Activated CD4-positive, CD25-positive, alpha-beta regulatory T cell treated with anti-CD3 and anti-CD28 coated beads, Interleukin-2, amount 50 U/mL, for 72 hours (primary cell): ENCODE data around the gene PFKFB3.
"Not testable (repeated sequence)": the region's sequence is repeated elsewhere in the genome, so short reads cannot be mapped to it uniquely, and the experiment has no call there.

Experiments
- DNase-seq: peaks from one replicate; pipeline ENCODE4 v3.0.0; 2021

The PFKFB3 gene

GRCh38 chr10:6275022-6275997, 72.6 kb downstream of the PFKFB3 start:
- DNase-seq = peak; percentile 77

DNA sequence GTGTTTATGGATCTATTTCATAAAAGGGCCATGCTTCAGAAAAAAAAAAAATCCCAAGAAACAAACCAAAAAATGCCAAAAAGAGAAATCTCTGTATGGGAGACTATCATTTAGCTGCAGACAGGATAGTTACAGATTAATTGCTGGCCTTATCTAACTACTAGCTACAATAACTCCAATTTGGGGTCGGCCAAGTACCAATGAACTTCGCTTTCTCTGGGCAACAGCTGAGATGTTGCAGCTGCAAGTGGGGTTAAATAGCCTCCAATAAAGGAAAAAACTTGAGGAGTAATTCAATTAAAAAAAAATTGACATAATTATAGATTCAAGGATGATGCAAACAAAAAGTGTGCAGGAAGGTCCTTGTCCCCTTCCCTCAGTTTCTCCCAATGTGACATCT, 73.6 kb downstream of the PFKFB3 start:
- no peak for DNase-seq

DNA sequence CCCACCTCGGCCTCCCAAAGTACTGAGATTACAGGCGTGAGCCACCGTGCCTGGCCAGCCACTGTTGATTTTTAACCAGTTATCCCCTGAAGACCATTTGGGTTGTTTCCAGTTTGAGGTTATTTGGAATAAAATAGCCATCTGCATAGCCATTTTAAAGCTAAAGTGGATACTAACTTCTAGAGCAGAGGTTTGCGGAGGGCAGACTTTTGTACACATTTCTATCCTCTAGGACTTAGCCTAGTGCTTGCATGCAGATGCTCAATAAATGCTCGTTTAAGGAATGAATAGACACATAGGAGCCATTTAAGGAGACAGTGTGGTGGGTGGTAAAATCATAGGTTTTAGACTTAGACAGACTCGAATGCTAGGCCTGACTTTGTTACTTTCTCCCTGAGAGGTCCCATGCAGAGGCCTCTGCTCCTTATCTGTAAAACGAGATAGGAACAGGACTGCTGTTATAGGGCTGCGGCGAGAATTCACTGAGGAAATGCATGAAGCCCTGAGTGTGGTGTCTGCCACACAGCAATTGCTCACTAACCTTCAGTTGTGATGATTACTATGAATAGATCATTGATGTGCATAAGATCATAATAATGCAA, 75.9 kb downstream of the PFKFB3 start:
- no peak for DNase-seq

- no peak for DNase-seq
Observed at GRCh38 chr10:6279540-6280267, 77.0 kb downstream of the PFKFB3 start.

DNA sequence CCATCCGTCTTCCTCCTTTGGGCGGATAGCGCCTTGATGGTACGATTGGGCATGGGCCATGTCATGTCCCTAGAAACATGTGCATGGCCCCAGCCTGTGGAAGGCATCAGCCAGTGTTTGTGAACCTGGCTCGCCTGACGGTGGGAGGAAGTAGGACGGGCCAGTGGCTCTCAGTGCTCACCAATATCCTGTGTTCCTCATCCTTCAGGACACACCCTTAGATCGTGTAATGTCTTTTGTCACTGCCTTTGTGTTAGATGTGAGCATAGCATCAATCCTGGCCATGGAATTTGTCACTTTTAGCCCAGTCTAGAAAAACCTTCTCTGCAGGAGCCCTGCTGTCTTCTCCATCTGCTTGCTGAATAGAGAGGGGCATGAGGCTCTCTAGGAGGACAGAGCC, 77.6 kb downstream of the PFKFB3 start:
- DNase-seq = no peak

DNA sequence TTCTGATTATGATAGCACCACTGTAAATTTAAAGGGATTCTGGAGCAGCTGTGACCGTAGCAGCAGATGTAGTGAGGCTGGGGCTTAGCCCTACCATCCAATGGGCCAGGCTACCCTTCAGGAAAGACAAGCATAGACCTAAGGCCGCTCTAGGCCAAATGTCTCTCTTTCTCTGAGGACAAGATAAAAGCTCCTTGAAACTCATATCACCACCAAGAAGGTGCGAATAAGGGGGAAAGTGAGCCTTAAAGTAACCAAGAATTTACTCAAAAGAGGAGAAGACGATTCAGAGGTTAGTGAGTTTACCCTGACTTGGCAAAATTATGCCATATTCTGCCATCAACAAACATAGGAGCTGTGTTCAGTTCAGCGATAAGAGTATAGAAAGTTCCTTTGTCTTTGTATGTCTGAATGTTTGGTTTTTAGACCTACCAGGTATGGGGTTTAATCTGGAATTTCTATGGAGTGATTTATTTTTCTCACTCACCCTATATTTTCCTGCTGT, 79.8 kb downstream of the PFKFB3 start:
- no peak for DNase-seq

DNA sequence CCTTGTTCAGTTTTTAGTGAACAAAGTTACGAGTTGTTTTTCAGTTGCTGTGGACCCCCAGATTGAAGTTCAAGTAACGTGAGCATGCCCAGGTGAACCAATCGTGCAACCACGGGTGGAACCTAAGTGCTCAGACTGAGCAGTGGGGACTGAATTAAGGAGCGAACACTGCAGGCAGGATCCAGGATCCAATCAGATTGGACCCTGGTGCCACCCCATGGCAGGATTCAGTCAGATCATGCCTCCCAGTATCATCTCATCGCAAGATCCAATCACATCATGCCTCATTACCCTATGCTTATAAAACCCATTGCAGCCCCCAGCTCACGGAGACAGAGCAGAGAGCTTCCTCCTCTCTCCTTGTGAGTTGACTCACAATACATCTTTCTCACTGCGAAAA, 80.9 kb downstream of the PFKFB3 start:
- no peak for DNase-seq

- DNase-seq = not testable (repeated sequence)
Observed at GRCh38 chr10:6290621-6291020, 87.9 kb downstream of the PFKFB3 start.

GRCh38 chr10:6292741-6293151, 90.0 kb downstream of the PFKFB3 start:
- DNase-seq = no peak

DNA sequence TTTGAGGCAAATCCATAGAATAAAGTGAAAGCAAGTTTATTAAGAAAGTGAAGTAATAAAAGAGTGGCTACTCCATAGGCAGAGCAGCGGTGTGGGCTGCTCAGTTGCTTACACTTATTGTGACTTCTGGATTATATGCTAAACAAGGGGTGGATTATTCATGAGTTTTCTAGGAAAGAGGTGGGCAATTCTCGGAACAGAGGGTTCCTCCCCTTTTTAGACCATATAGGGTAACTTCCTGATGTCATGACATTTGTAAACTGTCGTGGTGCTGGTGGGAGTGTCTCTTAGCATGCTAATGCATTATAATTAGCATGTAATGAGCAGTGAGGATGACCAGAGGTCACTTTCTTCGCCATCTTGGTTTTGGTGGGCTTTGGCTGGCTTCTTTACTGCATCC, 93.7 kb downstream of the PFKFB3 start:
- DNase-seq = not testable (repeated sequence)

DNA sequence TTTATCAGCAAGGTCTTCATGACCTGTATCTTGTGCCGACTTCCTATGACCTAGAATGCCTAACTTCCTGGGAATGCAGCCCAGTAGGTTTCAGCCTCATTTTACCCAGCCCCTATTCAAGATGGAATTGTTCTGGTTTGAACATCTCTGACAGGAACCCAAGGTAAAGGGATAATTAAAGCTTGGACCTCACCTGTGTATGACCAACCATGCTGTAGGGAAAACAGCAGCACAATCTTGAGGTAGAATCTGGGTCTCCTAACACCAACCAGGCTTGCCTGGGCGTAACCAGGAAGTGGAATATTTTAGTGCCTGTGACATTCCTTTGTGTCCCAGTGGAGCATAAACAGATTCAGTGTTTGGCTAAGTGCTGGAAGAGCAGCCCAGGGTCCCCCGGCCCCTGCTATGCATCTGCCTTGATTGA, 94.1 kb downstream of the PFKFB3 start:
- no peak for DNase-seq

DNA sequence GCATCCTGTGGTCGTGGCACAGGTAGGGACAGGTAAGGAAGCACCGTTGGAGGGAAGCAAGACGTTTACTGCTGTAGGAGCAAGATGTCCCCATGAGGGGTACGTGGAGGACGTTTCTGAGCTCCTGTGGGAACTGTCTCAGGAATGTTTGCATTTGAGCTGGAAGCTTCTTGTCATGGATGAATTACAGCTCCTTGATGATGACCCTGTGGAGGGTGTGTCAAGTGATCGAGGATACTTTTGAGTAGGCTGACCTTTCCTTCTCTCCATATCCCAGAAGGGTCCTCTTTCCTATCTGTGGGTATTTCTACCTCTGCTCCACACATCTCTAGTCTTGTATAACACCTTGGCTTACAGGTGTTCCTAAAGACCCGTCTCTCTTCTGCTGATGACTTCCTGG, 94.8 kb downstream of the PFKFB3 start:
- DNase-seq = no peak

DNA sequence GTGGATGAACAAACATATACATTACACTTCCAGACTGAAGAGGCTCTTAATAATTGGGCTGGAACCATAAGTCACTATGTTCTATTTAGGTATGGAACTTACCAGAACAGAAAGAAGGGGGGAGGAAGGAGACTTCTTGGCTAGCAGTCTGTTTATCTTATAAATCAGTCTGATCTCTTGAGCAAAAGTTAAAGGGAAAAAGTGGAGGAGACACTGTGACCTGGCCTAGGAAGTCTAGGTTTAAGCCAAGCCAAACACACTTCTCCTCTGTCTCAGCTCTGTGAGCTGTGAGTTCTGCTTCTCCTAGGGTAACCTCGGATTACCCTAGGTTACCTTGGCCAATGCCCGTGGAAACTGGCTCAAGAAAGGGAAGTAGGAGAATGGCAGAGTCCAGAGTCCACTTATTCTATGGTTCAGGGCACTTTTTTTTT, 95.2 kb downstream of the PFKFB3 start:
- DNase-seq = no peak

- DNase-seq = no peak
Observed at GRCh38 chr10:6298428-6298827, 95.7 kb downstream of the PFKFB3 start.

DNA sequence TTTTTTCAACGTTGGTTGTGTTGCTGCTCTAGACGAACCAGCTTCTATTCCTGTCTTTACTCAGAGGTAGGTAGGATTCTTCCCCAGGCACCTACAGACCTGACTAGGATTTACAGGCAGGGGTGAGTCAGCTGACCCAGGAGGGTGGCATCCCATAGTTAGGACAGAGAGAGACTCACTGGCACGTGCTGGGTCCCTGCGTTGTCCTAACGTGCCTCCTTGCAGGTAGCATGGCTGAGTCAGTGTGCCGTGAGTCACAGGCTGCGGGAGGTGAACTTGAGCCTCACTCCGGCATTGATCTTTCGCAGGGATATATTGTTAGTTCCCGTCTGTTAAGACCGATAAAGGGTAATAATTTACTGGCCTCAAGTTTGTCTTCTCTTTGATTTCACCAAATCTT, 96.5 kb downstream of the PFKFB3 start:
- DNase-seq = no peak

- DNase-seq = no peak
Observed at GRCh38 chr10:6299743-6300105, 97.0 kb downstream of the PFKFB3 start.

GRCh38 chr10:6300106-6300783, 97.5 kb downstream of the PFKFB3 start:
- DNase-seq = peak; percentile 34

DNA sequence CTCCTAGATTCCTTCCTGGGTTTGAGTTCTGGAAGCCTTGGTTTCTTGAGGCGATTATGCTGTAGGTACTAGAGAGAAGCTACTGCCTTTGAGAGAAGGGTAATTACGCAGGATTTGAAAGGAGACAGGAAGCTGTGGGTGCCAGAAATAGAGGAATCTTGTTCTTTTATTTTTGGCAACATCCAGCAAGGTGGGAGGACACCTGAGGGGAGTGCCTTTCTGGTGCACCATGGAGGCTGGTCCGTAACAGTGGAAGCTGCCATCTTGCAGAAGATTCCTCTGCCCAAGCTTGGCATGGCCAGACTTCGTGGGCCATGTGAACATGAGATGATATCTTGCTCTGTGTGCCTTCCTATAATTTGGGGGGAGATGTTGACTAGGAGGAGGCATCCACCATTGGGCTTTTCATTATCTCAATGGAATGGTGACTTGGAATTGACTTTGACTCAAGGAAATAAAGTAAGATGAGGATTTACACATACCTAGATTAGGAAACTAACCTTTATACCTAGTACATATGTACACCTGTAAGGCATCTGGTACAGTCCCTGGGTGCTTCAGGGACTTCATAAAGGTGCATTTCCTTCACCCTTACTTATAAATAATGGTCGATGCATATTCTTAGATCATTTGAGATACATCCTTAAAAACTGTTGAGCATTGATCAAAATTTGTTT, 98.2 kb downstream of the PFKFB3 start:
- no peak for DNase-seq

DNA sequence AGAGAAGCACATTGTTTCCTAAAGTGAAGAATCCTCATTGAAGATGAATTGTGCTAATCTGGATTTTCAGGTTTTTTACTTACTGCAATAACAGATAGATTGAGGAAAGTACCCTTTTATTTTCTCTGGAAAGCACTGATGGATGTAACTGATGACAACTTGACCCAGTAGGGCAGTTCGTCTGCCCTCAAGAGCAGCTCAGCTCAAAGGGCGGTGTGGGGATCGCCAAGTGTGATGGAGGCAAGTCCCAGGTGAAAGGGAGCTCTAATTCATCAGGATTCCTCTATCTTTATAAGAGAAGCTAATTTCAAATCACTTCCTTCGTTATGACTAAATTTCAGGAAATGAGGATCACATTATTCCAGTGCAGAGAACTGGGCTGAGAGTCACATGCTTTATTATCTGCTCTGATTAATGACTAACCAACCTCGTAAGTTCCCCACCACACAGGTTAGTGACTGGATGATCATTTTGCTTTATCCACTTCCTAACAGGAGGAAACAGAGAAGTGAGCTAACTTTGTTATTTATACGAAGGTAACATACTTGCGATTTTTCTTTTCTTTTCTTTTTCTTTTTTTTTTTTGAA, 98.8 kb downstream of the PFKFB3 start:
- no peak for DNase-seq
